Fibroblast of lung (primary cell): ENCODE data around the gene STPG3. TPM values are rescaled to one million over a fixed set of nuclear protein-coding genes. Genes with fewer than 3 reads are reported as not detected.
"Not testable (repeated sequence)": the region's sequence is repeated elsewhere in the genome, so short reads cannot be mapped to it uniquely, and the experiment has no call there.

ENCODE experiments used
- DNase-seq, 2 donors: peaks; one replicate each; pipeline versions ENCODE4 v3.0.0 to v3.0.0-alpha.2; 2010; ENCODE audit warnings: low read depth in 2 of 2
- H2AFZ ChIP-seq: 2 replicates; pipeline ENCODE4 v1.5.1; 2012; ENCODE audit warnings: low read length, control low read depth, inconsistent platforms
- H3K27ac ChIP-seq: 2 replicates; pipeline ENCODE4 v1.5.1; 2011; ENCODE audit warnings: low read length, control low read depth; ENCODE audit not compliant: insufficient read depth
- H3K27me3 ChIP-seq: 2 replicates; pipeline ENCODE4 v1.5.1; 2011; ENCODE audit warnings: mild to moderate bottlenecking, low read length; ENCODE audit not compliant: control insufficient read depth, insufficient read depth
- H3K36me3 ChIP-seq: 2 replicates; pipeline ENCODE4 v1.5.1; 2011; ENCODE audit warnings: low read length; ENCODE audit not compliant: control insufficient read depth, insufficient read depth
- H3K4me1 ChIP-seq: 2 replicates; pipeline ENCODE4 v1.5.1; 2011; ENCODE audit warnings: low read length; ENCODE audit not compliant: control insufficient read depth, insufficient read depth; ENCODE audit errors: extremely low read depth
- H3K4me2 ChIP-seq: 2 replicates; pipeline ENCODE4 v1.5.1; 2011; ENCODE audit warnings: low read length, control low read depth; ENCODE audit not compliant: insufficient read depth; ENCODE audit errors: extremely low read depth
- H3K4me3 ChIP-seq, 4 experiments: fragments of 200-600 bp in 1 of 4; sonication (generic) in 1 of 4; replicated peaks in 1 of 4; 2 replicates each; pipeline ENCODE4 v1.5.1; 2011 to 2016; ENCODE audit warnings: low read length in 4 of 4, low read depth in 3 of 4, mild to moderate bottlenecking in 3 of 4, control low read depth in 2 of 4, inconsistent platforms in 1 of 4, mixed read lengths in 1 of 4; ENCODE audit not compliant: insufficient read depth in 1 of 4; ENCODE audit errors: control extremely low read depth in 1 of 4
- H3K79me2 ChIP-seq: 2 replicates; pipeline ENCODE4 v1.5.1; 2012; ENCODE audit warnings: mild to moderate bottlenecking, low read length, inconsistent platforms; ENCODE audit not compliant: control insufficient read depth, insufficient read depth
- H3K9ac ChIP-seq: 2 replicates; pipeline ENCODE4 v1.5.1; 2011; ENCODE audit warnings: mild to moderate bottlenecking, low read length, control low read depth; ENCODE audit not compliant: insufficient read depth
- H3K9me3 ChIP-seq: 2 replicates; pipeline ENCODE4 v1.5.1; 2012; ENCODE audit warnings: low read depth, low read length; ENCODE audit not compliant: control insufficient read depth, insufficient read depth
- H4K20me1 ChIP-seq: 2 replicates; pipeline ENCODE4 v1.5.1; 2011; ENCODE audit warnings: low read length; ENCODE audit not compliant: control insufficient read depth, insufficient read depth; ENCODE audit errors: extremely low read depth
- EZH2 ChIP-seq: IDR thresholded peaks from 2 replicates; pipeline ENCODE4 v1.5.1; 2012; ENCODE audit warnings: low read length, control low read depth, mild to moderate bottlenecking; ENCODE audit errors: missing control alignments
- polyA plus RNA-seq, 2 donors: library from polyadenylated mRNA; depleted of rRNA in 1 of 2; stranded (reverse) in 1 of 2; unstranded in 1 of 2; fragments of >200 nt; gene quantifications; 2 replicates each; pipeline ENCODE4 v1.2.1, GENCODE V29; 2011 to 2012; ENCODE audit warnings: missing spikeins in 1 of 2
- total RNA-seq: library from RNA; depleted of rRNA; stranded (reverse); fragments of >200 nt; gene quantifications from 2 replicates; pipeline ENCODE4 v1.2.1, GENCODE V29; 2014
- TF ChIP-seq, protein P1 (sequence below), 2 donors: IDR thresholded peaks in 1 of 2; conservative IDR thresholded peaks in 1 of 2; 1 replicate in 1 of 2; 2 replicates in 1 of 2; pipeline ENCODE4 v1.5.1; 2011 to 2012; ENCODE audit warnings: low read length in 2 of 2, control low read depth in 1 of 2, inconsistent platforms in 1 of 2, low read depth in 1 of 2, mild to moderate bottlenecking in 1 of 2

Gene STPG3
- total and polyA plus RNA-seq, 2 donors (not counting 1 experiment from before 2014, with no cell fraction given), result not detected

DNA sequence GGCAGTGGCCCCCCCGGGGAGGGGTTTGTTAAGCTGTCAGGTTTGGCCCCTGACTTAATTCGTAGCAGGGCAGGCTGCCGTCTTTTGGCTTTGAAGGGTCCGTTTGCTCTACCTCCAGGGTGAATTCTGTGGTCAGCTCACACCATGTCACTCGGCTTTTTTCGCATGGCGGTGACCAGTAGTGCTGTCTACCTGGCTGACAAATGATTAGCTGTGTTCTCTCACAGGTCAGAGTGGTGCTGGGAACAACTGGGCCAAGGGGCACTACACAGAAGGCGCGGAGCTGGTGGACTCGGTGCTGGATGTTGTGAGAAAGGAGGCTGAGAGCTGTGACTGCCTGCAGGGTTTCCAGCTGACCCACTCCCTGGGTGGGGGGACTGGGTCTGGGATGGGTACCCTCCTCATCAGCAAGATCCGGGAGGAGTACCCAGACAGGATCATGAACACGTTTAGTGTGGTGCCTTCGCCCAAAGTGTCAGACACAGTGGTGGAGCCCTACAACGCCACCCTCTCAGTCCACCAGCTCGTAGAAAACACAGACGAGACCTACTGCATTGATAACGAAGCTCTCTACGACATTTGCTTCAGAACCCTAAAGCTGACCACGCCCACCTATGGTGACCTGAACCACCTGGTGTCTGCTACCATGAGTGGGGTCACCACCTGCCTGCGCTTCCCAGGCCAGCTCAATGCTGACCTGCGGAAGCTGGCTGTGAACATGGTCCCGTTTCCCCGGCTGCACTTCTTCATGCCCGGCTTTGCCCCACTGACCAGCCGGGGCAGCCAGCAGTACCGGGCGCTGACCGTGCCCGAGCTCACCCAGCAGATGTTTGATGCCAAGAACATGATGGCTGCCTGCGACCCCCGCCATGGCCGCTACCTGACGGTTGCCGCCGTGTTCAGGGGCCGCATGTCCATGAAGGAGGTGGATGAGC is 8.6 kb upstream of the STPG3 start:
- no peak for DNase-seq
- peak overlapping the region; percentile 84 for H3K9ac ChIP-seq

GRCh38 chr9:137243266-137243625 is 7.8 kb upstream of the STPG3 start:
- not testable (repeated sequence) for H3K9ac ChIP-seq, H2AFZ ChIP-seq, H3K4me3 ChIP-seq, H3K27ac ChIP-seq, H4K20me1 ChIP-seq, H3K4me2 ChIP-seq, H3K4me1 ChIP-seq, DNase-seq, H3K9me3 ChIP-seq, H3K27me3 ChIP-seq
- Histone ChIP-seq H3K36me3 (peaks cover 18% of the 10 kb centered on the region), H3K79me2 (peaks cover 36% of the 10 kb centered on the region)

More for the DNA sequence above, 8.6 kb upstream of the STPG3 start:
- Histone ChIP-seq H3K27ac (peak overlapping the region; percentile 82), H3K9me3 (no peaks in the 10 kb centered on the region), H3K4me3 (peak overlapping the region; percentile 72 to 98 (median 88)), H3K79me2 (peaks cover 38% of the 10 kb centered on the region), H3K27me3 (no peaks in the 10 kb centered on the region), H3K4me2 (peak overlapping the region; percentile 84), H4K20me1 (no peaks in the 10 kb centered on the region), H3K36me3 (peaks cover 18% of the 10 kb centered on the region), H3K4me1 (peaks cover 6% of the 10 kb centered on the region), H2AFZ (no peak overlapping the region)
- no peak for TF ChIP-seq EZH2
- TF ChIP-seq, protein P1, sequence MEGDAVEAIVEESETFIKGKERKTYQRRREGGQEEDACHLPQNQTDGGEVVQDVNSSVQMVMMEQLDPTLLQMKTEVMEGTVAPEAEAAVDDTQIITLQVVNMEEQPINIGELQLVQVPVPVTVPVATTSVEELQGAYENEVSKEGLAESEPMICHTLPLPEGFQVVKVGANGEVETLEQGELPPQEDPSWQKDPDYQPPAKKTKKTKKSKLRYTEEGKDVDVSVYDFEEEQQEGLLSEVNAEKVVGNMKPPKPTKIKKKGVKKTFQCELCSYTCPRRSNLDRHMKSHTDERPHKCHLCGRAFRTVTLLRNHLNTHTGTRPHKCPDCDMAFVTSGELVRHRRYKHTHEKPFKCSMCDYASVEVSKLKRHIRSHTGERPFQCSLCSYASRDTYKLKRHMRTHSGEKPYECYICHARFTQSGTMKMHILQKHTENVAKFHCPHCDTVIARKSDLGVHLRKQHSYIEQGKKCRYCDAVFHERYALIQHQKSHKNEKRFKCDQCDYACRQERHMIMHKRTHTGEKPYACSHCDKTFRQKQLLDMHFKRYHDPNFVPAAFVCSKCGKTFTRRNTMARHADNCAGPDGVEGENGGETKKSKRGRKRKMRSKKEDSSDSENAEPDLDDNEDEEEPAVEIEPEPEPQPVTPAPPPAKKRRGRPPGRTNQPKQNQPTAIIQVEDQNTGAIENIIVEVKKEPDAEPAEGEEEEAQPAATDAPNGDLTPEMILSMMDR (conservative IDR thresholded peaks at IDR 0.05 in 1 of 2, IDR thresholded peaks at IDR 0.05 in 1 of 2; ENCODE audit: low read depth in 1 of 2, low read length in 2 of 2), result no peak

DNA sequence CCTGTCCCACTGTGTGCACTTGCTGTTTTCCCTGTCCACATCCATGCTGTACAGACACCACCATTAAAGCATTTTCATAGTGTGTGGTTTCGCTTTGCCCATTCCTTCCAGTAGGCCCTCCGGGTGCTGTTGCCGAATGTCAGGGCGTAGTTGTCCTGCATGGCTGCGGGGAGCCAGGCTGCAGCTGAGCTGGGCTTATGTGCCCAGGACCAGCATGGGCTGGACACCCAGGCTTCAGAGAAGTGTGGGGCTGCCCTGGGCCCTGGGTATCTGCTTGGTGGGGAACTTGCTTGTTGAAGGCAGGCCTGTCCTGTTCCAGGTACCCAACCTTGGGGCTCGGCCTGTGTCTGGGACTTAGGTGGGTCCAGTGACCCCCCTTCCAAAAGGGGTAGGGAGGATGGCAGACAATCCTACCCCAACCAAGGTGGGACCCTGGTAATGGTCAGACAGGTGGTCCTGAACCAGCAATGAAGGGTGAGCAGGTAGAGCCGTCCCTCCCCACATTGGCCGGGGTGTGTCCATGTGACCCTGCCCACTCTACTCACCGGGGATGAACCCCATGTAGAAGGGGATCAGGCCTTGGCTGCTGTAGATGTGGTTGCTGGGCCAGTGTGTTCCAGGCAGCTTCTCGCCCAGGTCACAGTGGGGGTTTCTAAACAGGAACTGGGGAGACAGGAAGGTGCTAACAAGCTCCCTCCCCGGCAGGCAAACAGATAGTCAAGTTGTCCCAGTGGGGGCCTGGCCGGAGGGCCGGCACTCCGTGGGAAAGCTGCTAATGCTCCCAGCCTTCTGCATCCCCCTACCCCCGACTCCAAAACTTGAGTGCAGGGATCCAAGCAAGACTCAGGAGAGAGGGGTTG is 7.2 kb upstream of the STPG3 start:
- no peak for TF ChIP-seq EZH2
- TF ChIP-seq, protein P1 (conservative IDR thresholded peaks at IDR 0.05 in 1 of 2, IDR thresholded peaks at IDR 0.05 in 1 of 2; ENCODE audit: low read depth in 1 of 2, low read length in 2 of 2), result peak in 1 of 2 donors; percentile 10
- no peaks in the 10 kb centered on the region for H3K27me3 ChIP-seq
- peaks cover 18% of the 10 kb centered on the region for H3K36me3 ChIP-seq
- no peak overlapping the region for H3K4me2 ChIP-seq
- no peak for DNase-seq
- peaks cover 6% of the 10 kb centered on the region for H3K4me1 ChIP-seq
- H3K9ac ChIP-seq, result no peak overlapping the region
- no peak overlapping the region for H3K4me3 ChIP-seq
- no peak overlapping the region for H3K27ac ChIP-seq
- peaks cover 30% of the 10 kb centered on the region for H3K79me2 ChIP-seq
- H2AFZ ChIP-seq, result no peak overlapping the region
- no peaks in the 10 kb centered on the region for H4K20me1 ChIP-seq
- H3K9me3 ChIP-seq, result no peaks in the 10 kb centered on the region
